GM12878 (cell line): ENCODE results near the gene MYO1E. TPM values are rescaled to one million over a fixed set of nuclear protein-coding genes. Genes with fewer than 3 reads are reported as not detected.

Source experiments
- ATAC-seq: fragments of 200-7000 bp; cut with Tn5 transposase; 3 replicates; pipeline ENCODE4 v1.9.1; 2020; ENCODE audit warnings: mild to moderate bottlenecking, moderate library complexity
- BruUV-seq: library from RNA; stranded (reverse); fragments of 400-500 nt; replicated peaks from 2 replicates; lab custom pipeline; 2021; lab: Mats Ljungman, UMichigan
- CTCF ChIA-PET: fragments of 300-600 bp; sonication (Branson Sonifier 250); formaldehyde crosslinking; extraction: SDS; loops from one replicate; lab custom pipeline; 2021; ENCODE audit warnings: inconsistent platforms; lab: Yijun Ruan, JAX
- POLR2A ChIA-PET: fragments of 350-600 bp; formaldehyde crosslinking; extraction: SDS; loops from one replicate; lab custom pipeline; 2021; ENCODE audit warnings: inconsistent platforms; lab: Charles Lee
- RAD21 ChIA-PET: fragments of 300-600 bp; sonication (Branson Sonifier 250); formaldehyde crosslinking; loops from one replicate; lab custom pipeline; 2023; ENCODE audit warnings: antibody characterized with exemption; ENCODE audit not compliant: unreplicated experiment; lab: Charles Lee
- SMC1A ChIA-PET: fragments of 300-600 bp; sonication (Branson Sonifier 250); formaldehyde crosslinking; loops from one replicate; lab custom pipeline; 2023; ENCODE audit not compliant: unreplicated experiment, uncharacterized antibody; lab: Charles Lee
- DNase-seq: peaks from one replicate; pipeline ENCODE4 v3.0.0-alpha.2; 2011; ENCODE audit warnings: low read depth, low spot score
- FAIRE-seq: peaks from 3 replicates; lab custom pipeline; 2011; peaks lifted over from hg19 to GRCh38; lab: Jason Lieb, UNC
- H2AFZ ChIP-seq: 2 replicates; pipeline ENCODE4 v1.6.0; 2011; ENCODE audit warnings: low read depth, low read length, control low read depth; ENCODE audit not compliant: control insufficient read depth
- H3K27ac ChIP-seq: 2 replicates; pipeline ENCODE4 v1.5.1; 2011; ENCODE audit warnings: control low read depth; ENCODE audit not compliant: control insufficient read depth, insufficient read depth
- H3K27me3 ChIP-seq, 2 experiments: replicated peaks in 1 of 2; 2 replicates each; pipeline versions ENCODE4 v1.6.0 to v1.6.1; 2011; ENCODE audit warnings: low read length in 1 of 2; ENCODE audit not compliant: control insufficient read depth in 2 of 2, insufficient read depth in 2 of 2
- H3K36me3 ChIP-seq, 2 experiments: 2 replicates each; pipeline ENCODE4 v1.5.1; 2011; ENCODE audit warnings: low read length in 1 of 2; ENCODE audit not compliant: control insufficient read depth in 2 of 2, insufficient read depth in 2 of 2
- H3K4me1 ChIP-seq: 2 replicates; pipeline ENCODE4 v1.6.1; 2011; ENCODE audit warnings: mild to moderate bottlenecking, low read length, moderate library complexity, mixed read lengths; ENCODE audit not compliant: control insufficient read depth, insufficient read depth
- H3K4me2 ChIP-seq: 2 replicates; pipeline ENCODE4 v1.6.0; 2011; ENCODE audit warnings: control low read depth; ENCODE audit not compliant: control insufficient read depth, insufficient read depth
- H3K4me3 ChIP-seq: fragments of 200-600 bp; sonication (generic); 2 replicates; pipeline ENCODE4 v1.5.1; 2016
- H3K79me2 ChIP-seq: 2 replicates; pipeline ENCODE4 v1.6.0; 2011; ENCODE audit warnings: low read length; ENCODE audit not compliant: control insufficient read depth, insufficient read depth
- H3K9ac ChIP-seq: 2 replicates; pipeline ENCODE4 v1.8.0; 2011; ENCODE audit warnings: low read length, control low read depth, mixed read lengths; ENCODE audit not compliant: control insufficient read depth, insufficient read depth
- H3K9me3 ChIP-seq: replicated peaks from 3 replicates; pipeline ENCODE4 v1.5.1; 2011; ENCODE audit warnings: mild to moderate bottlenecking, low read length; ENCODE audit not compliant: control insufficient read depth, insufficient read depth
- H4K20me1 ChIP-seq: 2 replicates; pipeline ENCODE4 v1.6.0; 2011; ENCODE audit not compliant: control insufficient read depth, insufficient read depth
- ATF3 ChIP-seq: IDR thresholded peaks from 2 replicates; pipeline ENCODE4 v1.6.1; 2011; ENCODE audit warnings: low read depth, mild to moderate bottlenecking, low read length, moderate library complexity, borderline replicate concordance; ENCODE audit errors: extremely low read depth
- BCL11A ChIP-seq: IDR thresholded peaks from 2 replicates; pipeline ENCODE4 v1.6.1; 2011; ENCODE audit warnings: low read depth, low read length
- BRCA1 ChIP-seq: IDR thresholded peaks from 2 replicates; pipeline ENCODE4 v1.6.1; 2011; ENCODE audit warnings: low read depth, low read length, improper control_type of control experiment
- CBX5 ChIP-seq: sonication (generic); IDR thresholded peaks from 2 replicates; pipeline ENCODE4 v1.6.1; 2016; ENCODE audit warnings: low read depth, moderate library complexity, mild to moderate bottlenecking, inconsistent platforms
- IRF3 ChIP-seq: fragments of 450-650 bp; IDR thresholded peaks from 2 replicates; pipeline ENCODE4 v1.6.1; 2014; ENCODE audit warnings: mild to moderate bottlenecking
- JUNB ChIP-seq: IDR thresholded peaks from 2 replicates; pipeline ENCODE4 v1.6.1; 2016; ENCODE audit warnings: antibody characterized with exemption, mild to moderate bottlenecking
- MYB ChIP-seq: fragments of 150-350 bp; IDR thresholded peaks from 2 replicates; pipeline ENCODE4 v1.6.1; 2014; ENCODE audit warnings: mild to moderate bottlenecking, low read depth, low read length, borderline replicate concordance
- PAX5 ChIP-seq: IDR thresholded peaks from 2 replicates; pipeline ENCODE4 v1.6.1; 2011; ENCODE audit warnings: low read depth, low read length, borderline replicate concordance
- PBX3 ChIP-seq: IDR thresholded peaks from 2 replicates; pipeline ENCODE4 v1.6.1; 2011; ENCODE audit warnings: mild to moderate bottlenecking, low read depth, low read length, moderate library complexity; ENCODE audit not compliant: insufficient replicate concordance
- PKNOX1 ChIP-seq: fragments of 450-650 bp; IDR thresholded peaks from 2 replicates; pipeline ENCODE4 v1.6.1; 2016; ENCODE audit warnings: mild to moderate bottlenecking
- RELB ChIP-seq: fragments of 450-650 bp; IDR thresholded peaks from 2 replicates; pipeline ENCODE4 v1.6.1; 2017; ENCODE audit warnings: low read depth, mild to moderate bottlenecking, moderate library complexity
- SIN3A ChIP-seq: IDR thresholded peaks from 2 replicates; pipeline ENCODE4 v1.6.1; 2012; ENCODE audit warnings: low read depth, low read length, improper control_type of control experiment
- SKIL ChIP-seq: fragments of 450-650 bp; IDR thresholded peaks from 2 replicates; pipeline ENCODE4 v1.6.1; 2017; ENCODE audit warnings: mild to moderate bottlenecking, low read depth, inconsistent platforms; ENCODE audit not compliant: poor library complexity, severe bottlenecking
- WRNIP1 ChIP-seq: IDR thresholded peaks from 2 replicates; pipeline ENCODE4 v1.6.1; 2011; ENCODE audit warnings: low read depth, low read length, improper control_type of control experiment, borderline replicate concordance
- WGBS: methylation state at CpG from one replicate; pipeline ENCODE4 v1.1.6; 2016; ENCODE audit warnings: low lambda C conversion rate; ENCODE audit not compliant: insufficient replicate concordance, insufficient coverage; ENCODE audit errors: missing lambda C conversion rate; 5-methylcytosine and 5-hydroxymethylcytosine counted together
- in situ Hi-C: fragments of 300-500 bp; cut with MboI; formaldehyde crosslinking; loops from 9 replicates; pipeline ENCODE4 v1.14.3; 2018; ENCODE audit warnings: mixed read lengths
- intact Hi-C: fragments of 100-400 bp; cut with micrococcal nuclease; formaldehyde crosslinking; loops from one replicate; pipeline ENCODE4 v1.14.2; 2022; ENCODE audit not compliant: unreplicated experiment
- polyA plus RNA-seq, 11 experiments: library from polyadenylated mRNA; depleted of rRNA in 4 of 11; unstranded in 6 of 11; stranded (reverse) in 5 of 11; fragments of >200 nt; fragmentation: Nextera tagmentation in 4 of 11; fragmentation: Illumina TruSeq in 1 of 11; extraction: Ambion mirVana in 4 of 11; extraction: Trizol in 1 of 11; gene quantifications; 1 replicate in 1 of 11; 2 replicates in 10 of 11; pipeline versions ENCODE4 v1.2.1 to v1.2.3, GENCODE V29; 2011 to 2016; ENCODE audit warnings: inconsistent platforms in 2 of 11, missing spikeins in 2 of 11, low read depth in 1 of 11
- total RNA-seq, 4 experiments: library from RNA; depleted of rRNA in 3 of 4; stranded (reverse); fragments of >200 nt in 3 of 4; fragmentation: Illumina TruSeq in 1 of 4; extraction: Trizol in 1 of 4; gene quantifications; 2 replicates each; pipeline versions ENCODE4 v1.2.1 to v1.2.3, GENCODE V29; 2013 to 2021

MYO1E gene
- total and polyA plus RNA-seq, 10 of the 15 experiments (the other 5 are each of a cell fraction or from before 2014, with no cell fraction given): 10.3 to 266 (median 64.9) TPM

GRCh38 chr15:59271595-59272201, 101.0 kb downstream of the MYO1E start:
- Histone ChIP-seq H4K20me1 (0 out of 2 replicates have a peak, but pooled peaks cover under 1% of the 10 kb centered on the region), H3K36me3 (peaks cover 0 to 13% of the 10 kb centered on the region in 2 experiments; a peak in 3 of 4 replicates), H3K4me3 (no peak overlapping the region), H3K4me1 (peaks cover 17% of the 10 kb centered on the region), H3K9ac (no peak overlapping the region), H3K79me2 (peaks cover 38% of the 10 kb centered on the region), H3K9me3 (no peaks in the 10 kb centered on the region), H3K4me2 (no peak overlapping the region), H3K27me3 (no peaks in the 10 kb centered on the region), H2AFZ (no peak overlapping the region), H3K27ac (no peak overlapping the region)
- ChIA-PET RAD21 (interaction anchor here (1.2 kb wide), 1 partner anchor 18 kb away, joined by 3 read pairs; no protein-coding TSS in a partner anchor), POLR2A (interaction anchor here (1.3 kb wide), 1 partner anchor 8 kb away, joined by 3 read pairs; no protein-coding TSS in a partner anchor), SMC1A (interaction anchor here (0.7 to 1.2 kb wide), 3 partner anchors 9 to 28 kb away, joined by 3 read pairs; no protein-coding TSS in a partner anchor), CTCF (interaction anchor here (1.4 kb wide), 1 partner anchor 9 kb away, joined by 9 read pairs; no protein-coding TSS in a partner anchor)
- intact Hi-C loops (no loop called here), in situ Hi-C loops (no loop called here)
- FAIRE-seq (no peak), ATAC-seq (no peak), DNase-seq (no peak)
- no peak for TF ChIP-seq PAX5
- no peak for TF ChIP-seq MYB
- TF ChIP-seq PKNOX1: no peak
- no peak for TF ChIP-seq JUNB
- no peak for TF ChIP-seq BCL11A
- TF ChIP-seq SKIL: no peak
- no peak for TF ChIP-seq CBX5
- TF ChIP-seq IRF3: no peak
- TF ChIP-seq WRNIP1: no peak
- TF ChIP-seq RELB: no peak
- no peak for TF ChIP-seq BRCA1
- no peak for TF ChIP-seq PBX3
- no peak for TF ChIP-seq SIN3A
- TF ChIP-seq ATF3: no peak
- TSS peak; percentile 47 for BruUV-seq
- WGBS: 47% methylated on average over 7 of the region's 7 CpGs
